GM19025 (cell line): ENCODE data around the gene PRELP.
"Not testable (repeated sequence)": the region's sequence is repeated elsewhere in the genome, so short reads cannot be mapped to it uniquely, and the experiment has no call there.

Experiments
- ATAC-seq: cut with Tn5 transposase; IDR thresholded peaks from one replicate; pipeline ENCODE4 v1.9.1; 2021; ENCODE audit warnings: mild to moderate bottlenecking, low read depth, moderate library complexity; ENCODE audit not compliant: unreplicated experiment

The PRELP gene

GRCh38 chr1:203475012-203475981, at the start of gene PRELP:
TSS of gene PRELP (plus strand) at chr1:203475806. CDS start at chr1:203483185, 7,379 bp downstream.
- ATAC-seq = no peak

- ATAC-seq = no peak
These were observed 49.2 kb upstream of the PRELP start for GRCh38 chr1:203426366-203426765.

GRCh38 chr1:203426870-203427269, 48.7 kb upstream of the PRELP start:
- ATAC-seq = no peak

GRCh38 chr1:203427451-203427850, 48.2 kb upstream of the PRELP start:
- ATAC-seq = no peak

GRCh38 chr1:203428981-203429599, 46.5 kb upstream of the PRELP start:
- no peak for ATAC-seq

- ATAC-seq = no peak
These were observed 40.0 kb upstream of the PRELP start for GRCh38 chr1:203435615-203436014.

- ATAC-seq = no peak
These were observed 37.8 kb upstream of the PRELP start for GRCh38 chr1:203437696-203438315.

GRCh38 chr1:203439131-203439730, 36.4 kb upstream of the PRELP start:
- ATAC-seq = no peak

GRCh38 chr1:203440771-203441170, 34.8 kb upstream of the PRELP start:
- no peak for ATAC-seq

GRCh38 chr1:203441766-203442165, 33.8 kb upstream of the PRELP start:
- ATAC-seq = no peak

GRCh38 chr1:203442821-203443220, 32.8 kb upstream of the PRELP start:
- no peak for ATAC-seq

GRCh38 chr1:203443296-203443695, 32.3 kb upstream of the PRELP start:
- ATAC-seq = no peak

GRCh38 chr1:203444171-203444576, 31.4 kb upstream of the PRELP start:
- no peak for ATAC-seq

- ATAC-seq = no peak
These were observed 28.5 kb upstream of the PRELP start for GRCh38 chr1:203447151-203447550.

- ATAC-seq = not testable (repeated sequence)
These were observed 28.0 kb upstream of the PRELP start for GRCh38 chr1:203447598-203447997.

GRCh38 chr1:203448521-203449061, 27.0 kb upstream of the PRELP start:
- no peak for ATAC-seq

- ATAC-seq = no peak
These were observed 25.6 kb upstream of the PRELP start for GRCh38 chr1:203450001-203450400.

GRCh38 chr1:203450479-203451149, 25.0 kb upstream of the PRELP start:
- no peak for ATAC-seq

- no peak for ATAC-seq
These were observed 23.5 kb upstream of the PRELP start for GRCh38 chr1:203451836-203452784.
